ENCODE results near the gene C8B.

The C8B gene

DNA sequence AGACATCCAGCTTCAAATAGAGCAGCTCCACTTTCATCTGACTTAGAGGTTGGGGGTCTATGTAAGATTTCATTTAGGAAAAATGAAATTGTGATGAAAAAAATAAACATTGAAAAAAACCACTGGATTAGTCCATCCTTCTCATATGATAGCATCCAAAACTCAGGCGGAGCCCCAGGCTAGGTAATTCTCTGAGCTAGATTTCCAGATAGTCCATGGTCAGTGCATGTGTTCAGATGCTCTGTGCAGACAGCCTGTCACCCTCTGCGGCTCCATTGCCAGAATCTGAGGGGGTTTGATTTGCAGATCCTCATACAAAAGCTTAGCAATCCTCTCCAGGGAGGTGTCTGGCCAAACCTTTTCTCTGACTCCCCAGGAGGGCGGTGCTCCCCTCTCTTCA is 49.2 kb downstream of the C8B start:
- Histone ChIP-seq H3K4me3 (ENCODE audit: low read depth, low read length) (no peak overlapping the region), H3K27me3 (ENCODE audit: control insufficient read depth, insufficient read depth, low read length) (no peaks in the 10 kb centered on the region), H3K4me1 (ENCODE audit: control insufficient read depth, insufficient read depth, low read length) (no peaks in the 10 kb centered on the region), H3K27ac (ENCODE audit: low read depth, low read length) (no peak overlapping the region), H3K36me3 (ENCODE audit: control insufficient read depth, insufficient read depth, low read length) (no peaks in the 10 kb centered on the region), H3K9me3 (ENCODE audit: control insufficient read depth, insufficient read depth, low read depth, low read length) (no peaks in the 10 kb centered on the region), H3K9ac (ENCODE audit: low read length) (no peak overlapping the region)

DNA sequence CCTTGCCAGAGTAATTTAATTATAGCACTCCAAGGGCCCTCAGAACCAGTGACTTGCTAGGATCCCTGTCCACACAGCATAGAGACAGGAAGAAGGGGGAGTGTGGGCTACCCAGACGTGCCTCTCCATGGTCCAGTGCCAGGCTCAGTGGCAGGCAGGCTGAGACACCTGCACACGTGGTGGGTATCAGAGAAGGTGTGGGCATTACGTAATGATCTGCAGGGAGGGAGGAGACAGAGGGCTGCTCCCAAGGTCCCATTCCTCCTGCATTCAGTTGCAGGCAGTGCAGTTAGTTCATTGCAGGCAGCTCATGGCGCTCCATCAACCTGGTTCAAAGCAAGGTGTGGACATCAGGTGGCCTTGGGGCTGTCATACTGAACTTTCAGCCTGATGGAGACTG is 49.9 kb downstream of the C8B start:
- no peak overlapping the region for H3K9ac ChIP-seq (ENCODE audit: low read length)

DNA sequence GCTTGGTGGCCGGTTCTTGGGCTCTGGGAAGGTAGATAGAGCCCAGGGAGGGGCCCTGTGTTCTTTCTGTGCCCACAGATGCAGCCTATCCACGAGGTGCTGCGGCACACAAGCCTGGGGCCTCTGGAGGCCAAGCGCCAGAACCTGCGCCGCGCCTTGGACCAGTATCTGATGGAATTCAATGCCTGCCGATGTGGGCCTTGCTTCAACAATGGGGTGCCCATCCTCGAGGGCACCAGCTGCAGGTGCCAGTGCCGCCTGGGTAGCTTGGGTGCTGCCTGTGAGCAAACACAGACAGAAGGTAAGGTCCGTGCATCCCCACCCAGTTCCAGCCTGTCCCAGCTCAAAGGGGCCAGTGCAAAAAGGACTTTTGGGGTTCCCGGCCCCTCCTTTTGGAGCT is 53.5 kb downstream of the C8B start:
- Histone ChIP-seq H3K27ac (ENCODE audit: low read depth, low read length) (no peak overlapping the region), H3K9ac (ENCODE audit: low read length) (no peak overlapping the region), H3K9me3 (ENCODE audit: control insufficient read depth, insufficient read depth, low read depth, low read length) (no peaks in the 10 kb centered on the region), H3K4me3 (ENCODE audit: low read depth, low read length) (no peak overlapping the region), H3K36me3 (ENCODE audit: control insufficient read depth, insufficient read depth, low read length) (no peaks in the 10 kb centered on the region), H3K4me1 (ENCODE audit: control insufficient read depth, insufficient read depth, low read length) (no peaks in the 10 kb centered on the region), H3K27me3 (ENCODE audit: control insufficient read depth, insufficient read depth, low read length) (no peaks in the 10 kb centered on the region)

More for the DNA sequence above, 49.9 kb downstream of the C8B start:
- Histone ChIP-seq H3K4me1 (ENCODE audit: control insufficient read depth, insufficient read depth, low read length) (no peaks in the 10 kb centered on the region), H3K36me3 (ENCODE audit: control insufficient read depth, insufficient read depth, low read length) (no peaks in the 10 kb centered on the region), H3K4me3 (ENCODE audit: low read depth, low read length) (no peak overlapping the region), H3K9me3 (ENCODE audit: control insufficient read depth, insufficient read depth, low read depth, low read length) (no peaks in the 10 kb centered on the region), H3K27me3 (ENCODE audit: control insufficient read depth, insufficient read depth, low read length) (no peaks in the 10 kb centered on the region), H3K27ac (ENCODE audit: low read depth, low read length) (no peak overlapping the region)

DNA sequence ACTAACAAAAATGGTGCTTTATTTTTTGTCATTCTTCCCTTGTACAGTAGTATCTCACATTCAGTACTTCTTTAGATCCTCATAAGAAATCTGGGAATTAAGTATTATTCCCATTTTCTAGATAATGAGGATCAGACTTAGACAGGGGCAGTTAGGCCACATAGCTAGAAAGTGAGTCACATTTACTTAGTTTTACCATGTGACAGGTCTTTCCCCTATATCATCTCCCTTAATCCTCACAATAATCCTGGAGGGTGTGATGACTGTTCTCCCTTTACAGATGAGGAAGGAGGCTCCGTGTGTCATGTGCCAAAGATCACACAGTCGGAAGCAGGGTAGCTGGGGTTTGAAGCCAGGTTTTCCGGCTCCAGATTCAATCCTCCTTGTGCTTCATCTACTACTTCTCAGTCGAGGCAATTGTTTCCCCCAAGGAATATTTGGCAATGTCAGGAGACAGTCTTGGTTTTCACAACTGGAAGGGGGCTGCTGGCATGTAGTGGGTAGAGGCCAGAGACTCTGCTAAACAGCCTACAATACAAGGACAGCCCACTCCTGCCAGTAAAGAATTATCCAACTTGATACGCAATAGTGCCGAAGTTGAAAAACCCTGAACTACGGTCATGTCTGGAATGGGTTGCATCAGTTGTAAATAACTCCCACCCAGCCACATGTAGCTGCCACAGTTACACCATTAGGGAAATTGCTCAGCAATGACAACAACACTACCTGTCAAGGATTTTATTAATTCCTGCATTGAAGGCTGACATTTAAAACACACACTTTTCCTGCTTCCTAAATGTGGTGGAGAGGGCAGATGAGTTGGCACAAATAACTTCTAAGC is 54.5 kb downstream of the C8B start:
- no peaks in the 10 kb centered on the region for H3K36me3 ChIP-seq (ENCODE audit: control insufficient read depth, insufficient read depth, low read length)
- no peaks in the 10 kb centered on the region for H3K27me3 ChIP-seq (ENCODE audit: control insufficient read depth, insufficient read depth, low read length)
- no peak overlapping the region for H3K9ac ChIP-seq (ENCODE audit: low read length)
- no peak overlapping the region for H3K4me3 ChIP-seq (ENCODE audit: low read depth, low read length)
- H3K9me3 ChIP-seq (ENCODE audit: control insufficient read depth, insufficient read depth, low read depth, low read length), result no peaks in the 10 kb centered on the region
- H3K4me1 ChIP-seq (ENCODE audit: control insufficient read depth, insufficient read depth, low read length), result no peaks in the 10 kb centered on the region
- no peak overlapping the region for H3K27ac ChIP-seq (ENCODE audit: low read depth, low read length)

DNA sequence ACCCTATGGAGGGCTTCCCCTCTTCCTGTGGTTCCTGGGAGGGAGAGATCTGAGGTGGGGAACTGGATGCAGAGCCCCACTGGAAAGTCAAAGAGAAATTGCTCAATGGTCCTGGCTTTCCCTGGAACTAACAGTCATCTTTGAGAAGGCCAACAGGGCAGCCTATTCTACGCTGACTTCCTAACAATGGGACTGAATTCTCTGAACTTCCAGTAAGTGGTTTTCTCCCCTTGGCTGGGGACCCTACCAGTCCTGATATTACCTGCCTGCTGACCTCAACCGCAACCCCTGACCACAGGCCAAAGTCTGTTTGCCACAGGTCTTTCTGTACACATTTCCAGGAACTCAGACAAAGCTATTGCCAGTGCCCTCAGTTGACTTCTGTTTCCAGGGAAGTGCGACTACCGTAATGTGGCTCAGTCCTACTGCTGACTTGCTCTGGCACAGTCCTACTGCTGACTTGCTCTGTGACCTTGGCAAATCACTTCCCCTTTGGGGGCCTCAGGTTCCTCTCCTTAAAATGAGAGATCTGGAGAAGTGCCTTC is 55.3 kb downstream of the C8B start:
- Histone ChIP-seq H3K27me3 (ENCODE audit: control insufficient read depth, insufficient read depth, low read length) (no peaks in the 10 kb centered on the region), H3K9ac (ENCODE audit: low read length) (no peak overlapping the region)

DNA sequence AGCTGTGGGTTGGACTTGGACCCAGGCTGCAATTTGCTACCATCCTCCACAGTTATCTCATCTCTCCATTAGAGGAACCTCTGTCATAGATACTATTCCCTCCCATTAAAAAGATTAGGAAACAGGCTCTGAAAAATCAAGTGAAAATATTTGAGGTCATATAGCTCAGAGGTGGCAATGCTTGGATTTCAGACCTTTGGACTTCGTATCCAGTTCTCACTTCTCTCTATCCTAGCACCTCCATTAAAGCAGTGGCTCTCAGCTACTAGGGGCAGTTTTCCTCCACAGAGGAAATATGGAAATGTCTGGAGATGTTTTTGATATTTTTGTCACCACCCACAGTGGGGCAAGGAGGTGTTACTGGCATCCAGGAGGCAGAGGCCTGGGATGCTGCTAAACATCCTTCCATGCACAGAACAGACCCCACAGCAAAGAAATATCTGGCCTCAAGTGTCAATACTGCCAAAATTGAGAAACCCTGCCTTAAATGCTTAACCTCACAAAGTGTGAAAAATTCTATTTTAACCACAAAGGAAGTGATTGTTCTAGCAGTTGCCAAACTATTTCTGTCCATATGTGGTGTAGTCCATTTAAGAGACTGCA is 57.1 kb downstream of the C8B start:
- H3K36me3 ChIP-seq (ENCODE audit: control insufficient read depth, insufficient read depth, low read length), result no peaks in the 10 kb centered on the region
- no peak overlapping the region for H3K27ac ChIP-seq (ENCODE audit: low read depth, low read length)
- no peaks in the 10 kb centered on the region for H3K4me1 ChIP-seq (ENCODE audit: control insufficient read depth, insufficient read depth, low read length)
- H3K9me3 ChIP-seq (ENCODE audit: control insufficient read depth, insufficient read depth, low read depth, low read length), result no peaks in the 10 kb centered on the region
- H3K27me3 ChIP-seq (ENCODE audit: control insufficient read depth, insufficient read depth, low read length), result no peaks in the 10 kb centered on the region
- no peak overlapping the region for H3K4me3 ChIP-seq (ENCODE audit: low read depth, low read length)
- no peak overlapping the region for H3K9ac ChIP-seq (ENCODE audit: low read length)

More for the DNA sequence above, 55.3 kb downstream of the C8B start:
- H3K9me3 ChIP-seq (ENCODE audit: control insufficient read depth, insufficient read depth, low read depth, low read length), result no peaks in the 10 kb centered on the region
- H3K4me1 ChIP-seq (ENCODE audit: control insufficient read depth, insufficient read depth, low read length), result no peaks in the 10 kb centered on the region
- H3K4me3 ChIP-seq (ENCODE audit: low read depth, low read length), result no peak overlapping the region
- H3K36me3 ChIP-seq (ENCODE audit: control insufficient read depth, insufficient read depth, low read length), result no peaks in the 10 kb centered on the region
- H3K27ac ChIP-seq (ENCODE audit: low read depth, low read length), result no peak overlapping the region

DNA sequence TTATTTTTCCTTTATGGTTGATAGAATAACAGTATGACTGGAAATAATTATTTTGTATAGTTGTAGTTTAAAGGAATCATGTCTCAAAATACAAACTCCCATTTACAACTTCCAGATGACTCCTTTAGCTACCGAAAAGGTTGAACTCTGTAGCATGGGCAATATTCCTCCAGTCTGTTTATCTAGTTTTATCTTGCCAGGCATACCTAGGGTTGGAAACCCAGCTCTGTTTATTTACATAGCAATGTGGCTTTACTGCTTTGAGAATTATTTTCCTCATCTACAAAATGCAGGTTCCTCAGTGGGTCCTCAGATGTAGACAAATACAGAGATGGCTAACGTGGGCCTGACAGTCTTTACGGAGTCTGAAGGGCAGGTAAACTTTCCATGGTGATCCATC is 60.1 kb downstream of the C8B start:
- no peaks in the 10 kb centered on the region; the same call in 1 of the 2 replicates for H3K27me3 ChIP-seq (ENCODE audit: control insufficient read depth, insufficient read depth, low read length)
- H3K4me1 ChIP-seq (ENCODE audit: control insufficient read depth, insufficient read depth, low read length), result no peaks in the 10 kb centered on the region
- H3K36me3 ChIP-seq (ENCODE audit: control insufficient read depth, insufficient read depth, low read length), result no peaks in the 10 kb centered on the region
- H3K9me3 ChIP-seq (ENCODE audit: control insufficient read depth, insufficient read depth, low read depth, low read length), result no peaks in the 10 kb centered on the region
- H3K9ac ChIP-seq (ENCODE audit: low read length), result no peak overlapping the region
- H3K4me3 ChIP-seq (ENCODE audit: low read depth, low read length), result no peak overlapping the region
- no peak overlapping the region for H3K27ac ChIP-seq (ENCODE audit: low read depth, low read length)

DNA sequence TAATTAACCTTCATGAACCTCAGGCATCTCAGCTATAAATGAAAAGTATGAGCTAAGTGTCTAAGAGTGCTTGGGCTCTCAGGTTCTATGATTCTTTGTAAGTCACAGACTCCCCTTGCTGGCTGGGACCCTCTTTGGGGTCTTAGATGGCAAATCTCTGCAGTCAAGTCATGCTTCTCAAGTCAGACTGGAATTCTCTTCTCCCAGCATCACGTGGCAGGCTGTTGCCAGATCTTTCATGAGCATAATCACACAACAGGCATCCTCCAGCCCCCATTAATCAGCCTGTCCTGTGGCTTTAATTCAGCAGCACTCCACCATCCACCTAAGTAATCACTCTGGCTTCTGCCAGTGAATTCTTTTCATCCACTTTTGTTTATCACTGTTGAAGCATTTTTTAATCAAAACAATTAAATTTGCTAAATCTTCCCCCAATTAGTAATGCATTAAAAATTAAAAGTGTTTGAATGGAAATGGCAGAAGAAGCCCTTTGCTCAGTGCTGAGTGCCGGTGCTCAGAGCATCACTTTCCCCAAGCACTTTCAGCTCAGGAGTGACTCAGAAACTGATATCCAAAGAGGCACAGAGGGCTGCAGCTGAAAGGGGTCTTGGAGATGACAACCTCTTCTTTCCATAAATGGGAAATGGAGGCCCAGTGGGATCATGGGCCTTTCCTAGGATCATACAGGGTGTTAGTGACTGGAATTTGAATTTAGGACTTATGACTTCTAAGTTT is 61.0 kb downstream of the C8B start:
- Histone ChIP-seq H3K36me3 (ENCODE audit: control insufficient read depth, insufficient read depth, low read length) (no peaks in the 10 kb centered on the region), H3K9ac (ENCODE audit: low read length) (no peak overlapping the region), H3K9me3 (ENCODE audit: control insufficient read depth, insufficient read depth, low read depth, low read length) (no peaks in the 10 kb centered on the region), H3K4me3 (ENCODE audit: low read depth, low read length) (no peak overlapping the region), H3K4me1 (ENCODE audit: control insufficient read depth, insufficient read depth, low read length) (no peaks in the 10 kb centered on the region), H3K27ac (ENCODE audit: low read depth, low read length) (no peak overlapping the region), H3K27me3 (ENCODE audit: control insufficient read depth, insufficient read depth, low read length) (peaks cover 3% of the 10 kb centered on the region; the same call in 1 of the 2 replicates)

DNA sequence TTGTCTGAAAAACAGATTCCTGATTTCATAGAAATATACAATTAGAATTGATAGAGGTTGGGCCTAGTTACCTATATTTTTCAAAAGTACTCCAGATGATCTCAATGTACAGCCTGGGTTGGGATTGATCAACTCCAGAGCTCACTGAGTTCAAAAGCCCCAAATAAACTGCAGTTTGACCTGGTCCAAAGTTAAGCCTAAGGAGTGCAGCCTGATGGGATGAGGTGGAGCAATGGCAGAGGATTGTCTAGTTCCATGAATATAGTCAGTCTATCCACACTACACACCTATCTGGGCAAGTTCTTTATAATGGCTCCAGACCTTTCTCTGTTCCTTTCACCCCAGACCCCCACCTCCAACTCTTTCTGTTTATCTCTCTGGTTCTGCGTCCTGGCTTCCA is 62.0 kb downstream of the C8B start:
- H3K27me3 ChIP-seq (ENCODE audit: control insufficient read depth, insufficient read depth, low read length), result peaks cover 3% of the 10 kb centered on the region; the same call in 1 of the 2 replicates
- H3K36me3 ChIP-seq (ENCODE audit: control insufficient read depth, insufficient read depth, low read length), result no peaks in the 10 kb centered on the region
- H3K4me1 ChIP-seq (ENCODE audit: control insufficient read depth, insufficient read depth, low read length), result no peaks in the 10 kb centered on the region
- H3K4me3 ChIP-seq (ENCODE audit: low read depth, low read length), result no peak overlapping the region
- H3K9ac ChIP-seq (ENCODE audit: low read length), result no peak overlapping the region
- no peak overlapping the region for H3K27ac ChIP-seq (ENCODE audit: low read depth, low read length)
- H3K9me3 ChIP-seq (ENCODE audit: control insufficient read depth, insufficient read depth, low read depth, low read length), result no peaks in the 10 kb centered on the region

DNA sequence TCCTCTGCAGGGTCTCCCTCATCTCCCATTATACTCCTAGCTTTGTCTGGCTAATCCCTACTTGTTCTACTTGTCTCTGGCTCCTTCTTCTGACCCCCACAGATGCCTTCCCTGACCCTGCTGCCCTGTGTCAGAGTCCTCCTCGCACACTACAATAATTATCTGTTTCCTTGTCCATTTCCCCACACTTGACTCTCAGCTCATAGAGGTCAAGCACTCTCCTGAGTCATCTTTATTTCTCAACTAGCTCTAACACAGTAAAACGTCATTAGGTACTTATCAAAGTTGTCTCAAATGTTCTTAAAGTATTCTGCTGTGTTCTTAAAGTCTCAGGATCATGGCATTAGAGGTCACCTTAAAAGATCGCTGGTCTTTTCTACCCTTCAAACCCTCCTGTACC is 64.1 kb downstream of the C8B start:
- H3K9ac ChIP-seq (ENCODE audit: low read length), result no peak overlapping the region
- no peaks in the 10 kb centered on the region for H3K36me3 ChIP-seq (ENCODE audit: control insufficient read depth, insufficient read depth, low read length)
- peaks cover 3% of the 10 kb centered on the region; the same call in 1 of the 2 replicates for H3K27me3 ChIP-seq (ENCODE audit: control insufficient read depth, insufficient read depth, low read length)
- H3K4me3 ChIP-seq (ENCODE audit: low read depth, low read length), result no peak overlapping the region
- no peak overlapping the region for H3K27ac ChIP-seq (ENCODE audit: low read depth, low read length)
- no peaks in the 10 kb centered on the region for H3K9me3 ChIP-seq (ENCODE audit: control insufficient read depth, insufficient read depth, low read depth, low read length)
- H3K4me1 ChIP-seq (ENCODE audit: control insufficient read depth, insufficient read depth, low read length), result no peaks in the 10 kb centered on the region

DNA sequence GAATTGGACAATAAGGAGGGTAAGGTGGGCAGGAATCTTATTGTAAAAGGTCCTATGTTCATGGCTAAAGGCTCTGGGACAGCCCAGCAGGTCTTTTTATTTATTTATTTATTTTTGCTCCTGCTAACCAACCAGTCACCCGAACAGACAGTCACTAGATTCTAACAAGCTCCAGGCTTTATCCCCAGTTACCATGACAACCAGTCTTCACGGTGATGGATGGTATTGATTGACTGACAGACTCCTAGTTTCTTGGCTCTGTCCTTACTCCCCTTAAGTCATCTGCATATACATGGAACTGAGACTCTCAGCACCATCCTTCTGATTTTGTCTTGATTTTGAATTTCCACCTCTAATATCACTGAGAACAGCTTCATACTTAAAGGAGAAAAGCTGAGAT is 66.9 kb downstream of the C8B start:
- Histone ChIP-seq H3K4me3 (ENCODE audit: low read depth, low read length) (no peak overlapping the region), H3K27ac (ENCODE audit: low read depth, low read length) (no peak overlapping the region), H3K9me3 (ENCODE audit: control insufficient read depth, insufficient read depth, low read depth, low read length) (no peaks in the 10 kb centered on the region), H3K27me3 (ENCODE audit: control insufficient read depth, insufficient read depth, low read length) (peaks cover 3% of the 10 kb centered on the region; the same call in 1 of the 2 replicates), H3K36me3 (ENCODE audit: control insufficient read depth, insufficient read depth, low read length) (no peaks in the 10 kb centered on the region), H3K9ac (ENCODE audit: low read length) (no peak overlapping the region), H3K4me1 (ENCODE audit: control insufficient read depth, insufficient read depth, low read length) (no peaks in the 10 kb centered on the region)
